GM21381 (cell line): ENCODE data around the gene GALNT18.

Experiments
- ATAC-seq: cut with Tn5 transposase; IDR thresholded peaks from one replicate; pipeline ENCODE4 v1.9.1; 2021; ENCODE audit warnings: mild to moderate bottlenecking, moderate library complexity; ENCODE audit not compliant: unreplicated experiment

Gene GALNT18

GRCh38 chr11:11251394-11251970, 370.3 kb downstream of the GALNT18 start:
- ATAC-seq = no peak

- ATAC-seq = no peak
These were observed 371.3 kb downstream of the GALNT18 start for GRCh38 chr11:11250470-11250869.

GRCh38 chr11:11247576-11247975, 374.2 kb downstream of the GALNT18 start:
- ATAC-seq = no peak

- ATAC-seq = no peak
These were observed 374.7 kb downstream of the GALNT18 start for GRCh38 chr11:11247086-11247485.

- no peak for ATAC-seq
These were observed 375.6 kb downstream of the GALNT18 start for GRCh38 chr11:11246166-11246565.

GRCh38 chr11:11245453-11245852, 376.4 kb downstream of the GALNT18 start:
- no peak for ATAC-seq

- no peak for ATAC-seq
These were observed 377.2 kb downstream of the GALNT18 start for GRCh38 chr11:11244470-11245080.

- ATAC-seq = no peak
These were observed 378.0 kb downstream of the GALNT18 start for GRCh38 chr11:11243590-11244469.

GRCh38 chr11:11243209-11243589, 378.6 kb downstream of the GALNT18 start:
- ATAC-seq = no peak

GRCh38 chr11:11241284-11241683, 380.5 kb downstream of the GALNT18 start:
- no peak for ATAC-seq

GRCh38 chr11:11239959-11240358, 381.8 kb downstream of the GALNT18 start:
- no peak for ATAC-seq

- no peak for ATAC-seq
These were observed 384.6 kb downstream of the GALNT18 start for GRCh38 chr11:11237070-11237832.

GRCh38 chr11:11236498-11237059, 385.2 kb downstream of the GALNT18 start:
- ATAC-seq = no peak

- ATAC-seq = no peak
These were observed 390.0 kb downstream of the GALNT18 start for GRCh38 chr11:11231763-11232162.

- ATAC-seq = no peak
These were observed 390.8 kb downstream of the GALNT18 start for GRCh38 chr11:11230802-11231562.

GRCh38 chr11:11230087-11230486, 391.7 kb downstream of the GALNT18 start:
- no peak for ATAC-seq

GRCh38 chr11:11229647-11230046, 392.2 kb downstream of the GALNT18 start:
- ATAC-seq = no peak

GRCh38 chr11:11227296-11228085, 394.3 kb downstream of the GALNT18 start:
- ATAC-seq = no peak
